HG02870 (cell line): ENCODE results near the gene MCEMP1.

Experiments used
- ATAC-seq: cut with Tn5 transposase; IDR thresholded peaks from one replicate; pipeline ENCODE4 v1.9.1; 2021; ENCODE audit warnings: mild to moderate bottlenecking, moderate library complexity; ENCODE audit not compliant: unreplicated experiment

MCEMP1 gene

DNA sequence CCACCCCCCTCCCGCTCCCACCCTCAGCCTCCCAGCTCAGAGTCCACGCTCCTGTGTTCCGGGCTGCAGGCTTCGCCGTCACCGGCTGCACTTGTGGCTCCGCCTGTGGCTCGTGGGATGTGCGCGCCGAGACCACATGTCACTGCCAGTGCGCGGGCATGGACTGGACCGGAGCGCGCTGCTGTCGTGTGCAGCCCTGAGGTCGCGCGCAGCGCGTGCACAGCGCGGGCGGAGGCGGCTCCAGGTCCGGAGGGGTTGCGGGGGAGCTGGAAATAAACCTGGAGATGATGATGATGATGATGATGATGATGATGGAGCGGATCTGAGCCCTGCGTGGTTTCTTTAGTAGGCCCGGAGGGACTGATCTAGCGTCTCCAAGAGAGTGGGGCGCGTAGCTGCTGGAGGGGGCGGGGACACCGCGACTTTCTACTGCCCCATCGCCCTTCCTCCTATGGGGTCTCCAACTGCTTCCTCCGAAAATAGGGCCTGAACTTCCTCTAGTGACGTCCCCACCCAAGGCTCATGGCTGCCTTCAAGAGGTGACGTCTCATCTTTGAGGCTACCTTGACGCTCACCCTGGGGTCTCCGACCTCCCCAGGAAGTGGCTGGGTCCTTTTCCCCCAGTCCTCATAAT, 6.6 kb upstream of the MCEMP1 start:
- no peak for ATAC-seq

DNA sequence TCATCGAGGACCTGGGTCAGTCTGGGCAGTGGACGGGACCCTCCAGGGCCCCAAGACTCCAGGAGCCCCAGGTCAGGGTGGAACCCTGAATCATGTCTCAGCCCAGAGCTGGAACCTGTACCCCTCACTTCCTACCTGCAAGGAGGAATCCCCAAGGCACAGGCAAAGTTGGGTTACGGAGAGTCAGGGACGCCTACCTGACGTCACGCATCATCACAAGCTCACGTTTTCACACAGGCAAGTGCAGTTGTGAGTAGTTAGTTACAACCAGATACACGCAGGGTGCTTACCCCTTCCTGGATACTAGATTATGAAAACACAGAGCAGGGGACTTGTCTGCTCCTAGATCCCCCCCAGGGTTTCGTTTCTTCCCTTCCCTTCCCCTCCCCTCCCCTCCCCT, 6.1 kb upstream of the MCEMP1 start:
- ATAC-seq, result no peak

DNA sequence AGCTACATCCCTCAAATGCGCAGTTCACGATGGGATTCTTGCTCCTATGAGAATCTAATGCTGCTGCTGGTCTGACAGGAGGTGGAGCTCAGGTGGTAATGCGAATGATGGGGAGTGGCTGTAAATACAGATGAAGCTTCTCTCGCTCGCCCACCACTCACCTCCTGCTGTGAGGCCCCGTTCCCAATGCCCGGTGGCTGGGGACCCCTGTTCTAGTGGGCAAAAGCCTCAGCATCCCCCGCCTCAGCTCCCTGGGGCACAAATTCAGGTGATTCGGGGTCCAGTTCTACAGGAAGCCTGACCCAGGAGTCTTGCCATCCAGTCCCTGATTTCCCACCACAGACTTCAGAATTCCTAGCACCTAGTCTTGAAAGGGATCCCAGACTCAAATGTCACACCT, 4.4 kb upstream of the MCEMP1 start:
- ATAC-seq, result no peak

DNA sequence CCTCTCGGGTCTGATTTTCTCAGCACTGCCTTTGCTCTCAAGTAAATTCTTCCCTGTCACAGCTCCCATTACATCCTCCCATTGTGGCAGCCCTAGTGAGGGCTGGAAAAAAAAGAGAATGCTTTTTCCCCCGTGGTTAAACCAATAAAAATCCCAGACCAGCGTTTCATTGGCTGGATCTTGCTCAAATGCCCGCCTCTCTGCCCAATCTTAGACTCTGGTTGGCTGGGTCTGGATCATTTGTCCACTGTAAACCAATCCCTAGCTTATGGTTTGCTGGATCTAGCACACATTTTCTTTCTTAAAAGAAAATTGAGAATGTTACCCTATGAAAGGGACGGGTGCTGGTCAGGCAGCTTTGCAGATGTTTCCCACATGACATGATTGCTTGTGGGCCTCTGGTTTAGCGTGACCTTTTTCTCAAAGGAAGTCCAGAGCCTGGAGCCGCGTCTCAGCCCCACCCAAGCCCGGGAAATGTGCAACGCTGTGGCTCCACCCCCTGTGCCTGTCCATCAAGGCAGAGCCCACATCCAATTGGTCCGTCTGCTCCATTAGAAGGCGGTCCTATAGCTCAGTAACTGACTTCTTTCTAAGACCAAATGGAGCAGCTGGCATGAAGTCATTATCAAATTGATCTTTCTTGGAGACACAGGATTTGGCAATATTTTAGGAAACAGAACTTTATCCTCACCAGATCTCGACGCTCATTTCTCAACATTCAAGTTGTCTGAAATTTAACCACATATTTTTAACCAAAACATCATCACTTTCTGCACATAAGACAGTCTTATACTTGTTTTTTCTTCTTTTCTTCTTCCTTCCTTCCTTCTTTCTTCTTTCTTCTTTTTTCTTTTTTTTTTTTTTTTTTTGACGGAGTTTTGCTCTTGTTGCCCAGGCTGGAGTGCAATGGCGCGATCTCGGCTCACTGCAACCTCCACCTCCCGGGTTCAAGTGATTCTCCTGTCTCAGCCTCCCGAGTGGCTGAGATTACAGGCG, 2.6 kb upstream of the MCEMP1 start:
- no peak for ATAC-seq

DNA sequence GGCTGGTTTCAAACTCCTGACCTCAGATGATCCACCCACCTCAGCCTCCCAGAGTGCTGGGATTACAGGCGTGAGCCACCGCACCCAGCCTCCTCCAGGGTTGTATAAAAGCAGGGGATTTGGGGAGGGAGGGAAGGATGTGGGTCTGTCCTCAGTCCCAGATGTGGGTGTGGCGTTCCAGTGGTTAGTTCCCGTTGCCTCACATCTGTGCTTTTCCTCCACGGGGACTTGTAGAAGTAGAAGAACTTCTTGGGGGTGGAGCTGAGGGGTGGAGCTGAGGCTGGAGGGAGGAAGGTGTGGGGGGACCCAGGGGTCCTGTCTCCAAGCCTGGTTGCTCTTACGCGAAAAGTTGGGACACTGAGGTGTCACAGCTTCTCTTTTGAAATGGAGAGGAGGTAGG, 514 bp upstream of the MCEMP1 start:
- ATAC-seq, result no peak

DNA sequence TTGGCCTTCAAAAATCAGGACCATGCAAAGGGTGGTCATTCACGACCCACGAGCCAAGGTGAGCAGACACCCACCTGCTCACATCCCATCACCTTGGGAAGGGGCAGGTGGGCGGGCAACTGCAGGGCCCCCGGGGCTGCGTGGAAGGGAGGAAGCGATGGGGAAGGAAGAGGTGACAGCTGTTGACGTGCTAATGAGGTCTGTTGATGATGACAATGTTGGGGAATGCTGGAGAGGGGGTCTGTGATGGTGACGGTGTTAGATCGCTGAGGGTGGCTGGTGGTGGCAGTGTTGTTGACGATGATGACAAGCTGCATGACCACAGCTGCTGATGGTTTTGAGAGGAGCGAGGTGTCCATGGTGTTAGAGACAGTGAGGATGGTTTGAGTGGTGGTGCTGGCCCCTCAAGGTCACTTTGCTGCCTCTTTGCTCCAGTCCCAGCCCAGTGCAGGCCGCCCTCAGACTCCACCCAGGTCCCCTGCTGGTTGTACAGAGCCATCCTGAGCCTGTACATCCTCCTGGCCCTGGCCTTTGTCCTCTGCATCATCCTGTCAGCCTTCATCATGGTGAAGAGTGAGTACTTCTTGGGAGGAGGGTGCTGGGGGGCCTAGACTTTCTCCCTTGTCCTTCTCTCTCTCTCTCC, 900 bp downstream of the MCEMP1 start:
- no peak for ATAC-seq

DNA sequence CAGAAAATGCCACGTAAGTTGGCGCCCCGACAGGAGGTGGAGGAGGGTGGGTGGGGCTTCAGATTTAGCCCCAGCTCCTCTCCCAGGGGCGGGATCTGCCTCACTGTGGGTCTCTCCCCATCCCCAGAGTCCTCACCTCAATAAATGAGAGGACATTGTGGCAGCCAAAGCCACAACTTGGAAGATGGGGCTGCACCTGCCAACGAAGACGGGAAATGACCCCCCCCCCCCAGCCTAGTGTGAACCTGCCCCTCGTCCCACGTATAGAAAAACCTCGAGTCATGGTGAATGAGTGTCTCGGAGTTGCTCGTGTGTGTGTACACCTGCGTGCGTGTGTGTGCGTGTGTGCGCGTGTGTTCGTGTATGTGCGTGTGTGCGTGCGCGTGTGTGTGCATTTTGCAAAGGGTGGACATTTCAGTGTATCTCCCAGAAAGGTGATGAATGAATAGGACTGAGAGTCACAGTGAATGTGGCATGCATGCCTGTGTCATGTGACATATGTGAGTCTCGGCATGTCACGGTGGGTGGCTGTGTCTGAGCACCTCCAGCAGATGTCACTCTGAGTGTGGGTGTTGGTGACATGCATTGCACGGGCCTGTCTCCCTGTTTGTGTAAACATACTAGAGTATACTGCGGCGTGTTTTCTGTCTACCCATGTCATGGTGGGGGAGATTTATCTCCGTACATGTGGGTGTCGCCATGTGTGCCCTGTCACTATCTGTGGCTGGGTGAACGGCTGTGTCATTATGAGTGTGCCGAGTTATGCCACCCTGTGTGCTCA, 2.3 kb downstream of the MCEMP1 start:
- peak; percentile 49 for ATAC-seq

DNA sequence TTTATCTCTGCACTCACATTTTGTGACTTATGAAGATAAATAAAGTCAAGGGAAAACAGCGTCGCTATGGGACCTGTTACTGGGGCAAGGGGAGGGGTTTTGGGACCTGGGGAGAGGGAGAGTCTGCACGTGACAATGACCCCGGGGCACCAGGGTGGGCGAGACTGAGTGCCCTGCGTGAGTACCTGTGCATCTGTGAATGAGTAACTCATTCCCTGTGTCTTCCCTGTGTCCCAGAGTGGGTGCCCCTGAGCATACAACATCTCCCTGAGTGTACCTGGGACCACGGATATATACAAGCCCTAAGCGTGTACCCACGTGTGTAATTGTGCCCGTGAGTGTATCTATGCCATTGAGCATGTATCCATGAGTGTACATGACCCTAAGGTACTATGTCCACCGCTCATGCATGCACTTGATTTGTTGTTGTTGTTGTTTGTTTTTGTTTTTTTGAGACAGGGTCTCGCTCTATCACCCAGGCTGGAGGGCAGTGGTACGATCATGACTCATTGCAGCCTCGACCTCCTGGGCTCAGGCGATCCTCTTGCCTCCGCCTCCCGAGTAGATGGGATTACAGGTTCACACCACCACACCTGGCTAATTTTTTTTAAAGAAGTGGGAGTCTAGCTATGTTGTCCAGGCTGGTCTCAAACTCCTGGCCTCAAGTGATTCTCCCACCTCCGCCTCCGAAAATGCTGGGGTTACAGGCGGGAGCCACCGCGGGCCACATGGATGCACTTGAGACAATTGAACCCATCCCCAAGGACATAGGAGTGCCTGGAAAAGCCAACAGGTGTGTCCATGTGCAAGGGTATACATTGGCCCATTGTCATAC, 3.1 kb downstream of the MCEMP1 start:
- ATAC-seq, result no peak

DNA sequence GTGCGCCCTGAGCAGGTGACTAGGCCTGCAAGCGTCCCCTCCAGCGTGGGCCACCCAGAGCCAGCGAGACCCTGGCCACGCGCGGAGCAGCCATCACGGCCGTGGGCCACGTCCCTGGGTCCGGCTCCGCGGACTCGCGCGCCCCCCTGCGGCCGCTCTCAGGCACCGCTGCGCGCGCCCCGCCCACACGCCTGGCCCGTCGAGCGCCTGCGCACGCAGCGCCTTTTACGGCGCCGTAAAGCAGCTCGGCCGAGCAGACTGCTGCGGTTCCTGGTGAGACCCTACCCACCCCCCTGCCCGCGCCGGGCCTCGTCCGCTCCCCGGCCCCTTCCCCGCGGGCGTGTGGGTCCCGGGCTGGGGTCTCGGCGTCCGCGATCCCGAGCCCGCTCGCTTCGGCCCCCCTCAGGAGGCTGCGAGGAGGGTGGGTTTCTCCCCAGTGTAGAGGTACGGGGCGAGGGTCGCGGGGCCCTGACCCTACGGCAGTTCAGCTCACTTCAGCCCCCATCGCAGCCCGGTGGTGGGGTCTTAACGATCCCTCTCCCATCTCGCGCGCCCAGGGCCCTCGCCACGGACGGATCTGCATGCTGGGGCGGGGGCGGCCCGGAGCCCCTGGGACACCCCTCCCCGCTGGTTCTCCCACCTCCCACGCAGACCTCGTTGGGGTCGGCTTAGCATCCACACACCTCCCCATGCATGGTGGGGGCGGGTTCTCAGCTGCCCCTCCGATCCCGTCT, 3.9 kb downstream of the MCEMP1 start, which contains the start of gene TRAPPC5:
Gene TRAPPC5, plus strand, starts transcription at position 228 of the 734 bp plus-strand sequence. CDS start 1,421 bp downstream, outside the sequence.
- no peak for ATAC-seq

DNA sequence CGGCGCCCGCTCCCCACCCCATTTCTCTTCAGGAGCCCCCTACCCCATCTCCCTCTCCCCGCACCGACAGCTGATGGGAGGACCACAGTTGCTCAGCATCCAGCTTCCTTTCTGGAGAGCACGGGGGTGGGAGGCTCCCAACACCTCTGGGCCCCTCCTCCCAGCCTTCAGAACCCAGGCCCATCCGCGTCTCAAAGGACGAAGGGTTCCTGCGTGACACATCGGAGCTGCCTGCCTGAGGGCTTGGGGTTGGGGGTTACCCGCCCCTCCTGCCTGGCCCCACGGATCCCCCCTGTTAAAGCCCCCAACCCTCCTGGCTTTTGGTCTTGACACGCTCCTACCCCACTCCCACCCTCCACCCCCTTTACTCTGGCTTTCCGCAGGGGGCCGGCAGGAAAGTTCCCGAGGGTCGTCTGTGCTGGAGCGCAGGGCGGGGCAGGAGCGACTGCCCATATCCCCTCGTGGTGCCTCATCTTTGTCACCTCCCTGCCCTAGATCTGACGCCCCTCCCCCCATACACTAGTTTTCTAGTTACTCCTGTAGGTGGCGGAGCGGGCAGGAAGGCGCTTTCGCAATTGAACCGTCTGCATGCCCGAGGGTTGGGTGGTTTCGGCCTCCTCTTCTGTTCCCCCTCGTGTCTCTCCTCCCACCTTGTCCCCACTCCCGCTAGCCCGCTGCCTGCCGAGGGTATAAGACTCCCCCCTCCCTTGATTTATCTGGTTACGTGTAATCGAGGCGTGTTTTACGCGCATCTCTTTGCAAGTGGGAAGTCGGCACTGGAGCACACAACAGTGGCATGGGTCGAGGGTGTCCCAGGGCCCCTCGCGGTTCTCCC, 4.7 kb downstream of the MCEMP1 start:
- no peak for ATAC-seq

DNA sequence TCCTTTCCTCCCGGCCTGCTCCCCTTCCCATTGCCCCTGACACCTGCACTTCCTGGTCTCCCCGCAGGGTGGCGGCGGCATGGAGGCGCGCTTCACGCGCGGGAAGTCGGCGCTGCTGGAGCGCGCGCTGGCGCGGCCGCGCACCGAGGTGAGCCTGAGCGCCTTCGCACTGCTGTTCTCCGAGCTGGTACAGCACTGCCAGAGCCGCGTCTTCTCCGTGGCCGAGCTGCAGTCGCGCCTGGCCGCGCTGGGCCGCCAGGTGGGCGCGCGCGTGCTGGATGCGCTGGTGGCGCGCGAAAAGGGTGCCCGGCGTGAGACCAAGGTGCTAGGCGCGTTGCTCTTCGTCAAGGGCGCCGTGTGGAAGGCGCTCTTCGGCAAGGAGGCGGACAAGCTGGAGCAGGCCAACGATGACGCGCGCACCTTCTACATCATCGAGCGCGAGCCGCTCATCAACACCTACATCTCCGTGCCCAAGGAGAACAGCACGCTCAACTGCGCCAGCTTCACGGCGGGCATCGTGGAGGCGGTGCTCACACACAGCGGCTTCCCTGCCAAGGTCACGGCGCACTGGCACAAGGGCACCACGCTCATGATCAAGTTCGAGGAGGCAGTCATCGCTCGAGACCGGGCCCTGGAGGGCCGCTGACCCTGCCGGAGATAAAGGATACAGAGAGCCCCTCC, 5.4 kb downstream of the MCEMP1 start:
- ATAC-seq, result no peak

DNA sequence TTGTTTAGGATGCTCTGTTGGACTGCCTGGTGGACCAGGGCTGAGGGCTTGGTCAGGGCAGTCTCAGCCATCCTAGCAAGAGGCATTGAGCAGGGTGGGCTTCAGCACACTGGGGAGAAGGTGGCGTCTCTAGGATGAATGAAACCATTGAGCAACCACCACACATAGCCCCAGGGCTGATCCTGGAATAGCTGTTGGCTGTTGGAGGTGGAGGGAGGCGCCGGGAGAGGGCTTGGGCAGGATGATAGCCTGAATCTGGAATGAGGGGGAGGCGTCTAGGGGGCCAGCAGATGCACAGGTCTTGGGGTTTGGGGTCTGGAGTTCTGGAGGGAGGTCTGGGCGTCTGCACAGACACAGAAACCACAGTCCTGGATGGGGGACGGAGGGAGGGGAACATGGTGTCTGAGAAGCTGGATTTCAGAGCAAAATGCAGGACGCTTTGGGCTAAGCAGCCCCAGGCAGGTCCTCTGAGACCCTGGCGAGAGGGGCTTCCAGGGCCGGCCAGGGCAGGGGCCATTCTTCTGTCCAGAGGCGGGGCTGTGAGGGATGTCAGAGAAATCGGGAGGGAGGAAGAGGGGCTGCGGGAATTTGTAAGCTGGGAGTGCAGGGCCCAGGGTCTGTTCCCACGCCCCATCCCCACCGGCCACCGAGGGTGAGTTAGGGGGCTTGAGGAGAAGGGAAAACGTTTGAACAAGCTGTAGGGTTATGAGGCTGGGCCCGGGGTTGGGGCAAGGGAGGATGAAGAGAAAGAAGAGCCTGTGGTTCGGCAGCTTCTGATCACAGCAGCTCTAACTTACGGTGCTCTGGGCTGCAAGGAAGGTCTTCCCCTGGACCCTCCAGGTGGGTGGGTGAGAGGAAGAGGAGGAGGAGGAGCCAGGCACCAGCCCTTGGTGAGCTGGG, 8.9 kb downstream of the MCEMP1 start:
- no peak for ATAC-seq

DNA sequence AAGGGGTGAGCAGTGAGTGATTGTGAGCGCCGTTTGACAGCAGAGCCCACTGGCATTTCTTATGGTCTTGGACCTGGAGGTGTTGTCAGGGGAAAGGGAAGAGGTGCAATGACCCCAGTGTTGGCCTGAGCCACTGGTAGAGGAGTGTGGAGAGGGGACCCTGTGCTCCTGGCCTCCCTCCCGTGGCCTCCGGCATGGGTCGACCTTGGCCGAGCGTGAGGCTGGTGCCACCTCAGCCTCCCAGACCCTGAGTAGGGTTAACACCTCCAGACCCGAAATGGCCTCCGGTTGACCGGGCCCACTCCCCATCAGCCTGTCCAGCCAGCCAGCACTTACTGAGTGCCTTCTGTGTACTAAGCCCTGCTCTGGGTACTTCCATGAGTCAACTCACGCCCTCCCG, 10.3 kb downstream of the MCEMP1 start:
- no peak for ATAC-seq

DNA sequence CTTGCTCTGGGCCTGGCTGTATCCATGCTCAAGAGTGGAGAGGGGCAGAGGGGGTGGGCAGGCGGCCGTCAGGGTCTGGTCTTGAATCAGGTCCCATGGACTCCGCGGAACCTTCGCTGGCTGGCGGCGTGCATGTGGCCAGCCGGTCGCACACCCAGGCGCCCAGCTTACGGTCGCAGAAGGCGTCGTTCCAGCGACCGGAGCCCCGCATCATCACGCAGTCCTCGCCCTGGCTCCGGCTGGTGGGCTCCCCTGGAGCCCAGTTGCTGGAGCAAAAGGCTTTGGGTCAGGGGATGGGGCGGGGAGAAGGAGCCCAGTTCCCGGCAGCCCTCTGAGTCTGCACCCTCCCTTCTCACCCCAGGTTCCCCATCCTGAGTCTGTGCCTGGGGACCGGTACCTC, 12.3 kb downstream of the MCEMP1 start:
- ATAC-seq, result no peak

DNA sequence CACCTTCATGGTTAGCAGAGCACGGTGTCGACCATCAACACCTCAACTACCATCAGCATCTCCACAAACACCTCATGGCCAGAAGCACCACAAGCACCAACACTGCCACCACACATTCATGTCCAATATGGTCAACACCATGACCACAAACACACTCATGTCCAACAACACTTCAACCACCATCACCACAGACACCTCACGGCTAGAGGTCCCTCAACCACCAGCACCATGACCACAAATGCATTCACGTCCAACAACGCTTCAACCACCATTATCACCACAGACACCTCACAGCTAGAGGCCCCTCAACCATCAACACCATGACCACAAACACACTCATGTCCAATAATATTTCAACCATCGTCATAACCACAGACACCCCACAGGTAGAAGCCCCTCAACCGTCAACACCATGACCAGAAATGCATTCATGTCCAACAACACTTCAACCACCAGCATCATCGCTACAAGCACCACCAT, 13.9 kb downstream of the MCEMP1 start:
- ATAC-seq, result no peak

DNA sequence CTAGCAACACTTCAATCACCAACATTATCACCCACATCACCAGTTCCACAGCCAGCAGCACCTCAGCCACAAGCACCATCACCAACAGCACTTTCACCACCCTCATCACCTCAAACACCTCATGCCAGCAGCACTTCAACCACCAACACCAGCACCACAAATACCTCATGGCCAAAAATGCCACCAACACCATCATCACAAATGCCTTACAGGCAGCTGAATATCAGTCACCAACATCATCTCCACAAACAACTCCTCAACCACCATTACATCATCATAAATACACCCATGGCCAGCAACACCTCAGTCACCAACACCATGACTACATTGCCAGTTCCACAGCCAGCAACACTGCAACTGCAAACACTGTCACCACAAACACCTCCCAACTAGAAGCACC, 14.6 kb downstream of the MCEMP1 start:
- ATAC-seq, result no peak
